Measurements from ENCODE around the gene MARK1.

The MARK1 gene

GRCh38 chr1:220701974-220702373, 174.0 kb downstream of the MARK1 start:
- DNase-seq (ENCODE audit: low read depth), result no peak
- TF ChIP-seq, protein P1, sequence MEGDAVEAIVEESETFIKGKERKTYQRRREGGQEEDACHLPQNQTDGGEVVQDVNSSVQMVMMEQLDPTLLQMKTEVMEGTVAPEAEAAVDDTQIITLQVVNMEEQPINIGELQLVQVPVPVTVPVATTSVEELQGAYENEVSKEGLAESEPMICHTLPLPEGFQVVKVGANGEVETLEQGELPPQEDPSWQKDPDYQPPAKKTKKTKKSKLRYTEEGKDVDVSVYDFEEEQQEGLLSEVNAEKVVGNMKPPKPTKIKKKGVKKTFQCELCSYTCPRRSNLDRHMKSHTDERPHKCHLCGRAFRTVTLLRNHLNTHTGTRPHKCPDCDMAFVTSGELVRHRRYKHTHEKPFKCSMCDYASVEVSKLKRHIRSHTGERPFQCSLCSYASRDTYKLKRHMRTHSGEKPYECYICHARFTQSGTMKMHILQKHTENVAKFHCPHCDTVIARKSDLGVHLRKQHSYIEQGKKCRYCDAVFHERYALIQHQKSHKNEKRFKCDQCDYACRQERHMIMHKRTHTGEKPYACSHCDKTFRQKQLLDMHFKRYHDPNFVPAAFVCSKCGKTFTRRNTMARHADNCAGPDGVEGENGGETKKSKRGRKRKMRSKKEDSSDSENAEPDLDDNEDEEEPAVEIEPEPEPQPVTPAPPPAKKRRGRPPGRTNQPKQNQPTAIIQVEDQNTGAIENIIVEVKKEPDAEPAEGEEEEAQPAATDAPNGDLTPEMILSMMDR (IDR thresholded peaks at IDR 0.05; ENCODE audit: control insufficient read depth, insufficient read depth, low read depth, low read length, missing control alignments), result no peak
- no peak overlapping the region for H3K4me3 ChIP-seq (ENCODE audit: control insufficient read depth, low read depth, low read length)

DNA sequence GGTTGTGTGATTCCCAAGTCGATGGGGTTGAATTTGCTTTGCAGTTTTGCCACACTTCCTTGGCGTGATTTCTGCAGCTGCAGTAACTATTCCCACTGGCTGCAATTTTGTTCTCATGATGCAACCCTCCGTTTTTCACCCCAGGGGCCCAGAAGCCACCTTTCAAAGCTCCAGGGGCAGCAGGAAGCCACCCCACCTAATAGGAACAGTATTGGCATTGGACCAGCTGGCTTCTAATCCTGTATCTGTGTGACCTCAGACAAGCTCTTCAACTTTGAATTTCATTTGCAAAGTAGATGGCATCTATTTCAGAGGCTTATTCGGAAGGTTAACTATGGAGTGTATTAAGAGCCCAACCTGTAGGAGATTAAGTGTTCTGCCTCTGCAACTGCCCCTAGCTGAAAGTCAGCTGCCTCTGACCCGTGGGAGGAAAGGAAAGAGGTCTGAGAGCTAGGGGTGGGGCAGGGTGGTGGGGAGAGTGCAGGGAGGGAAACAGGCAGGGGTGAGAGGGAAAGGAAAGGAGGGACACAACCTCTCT, 174.9 kb downstream of the MARK1 start:
- TF ChIP-seq, protein P1 (IDR thresholded peaks at IDR 0.05; ENCODE audit: control insufficient read depth, insufficient read depth, low read depth, low read length, missing control alignments), result no peak
- DNase-seq (ENCODE audit: low read depth), result no peak
- H3K4me3 ChIP-seq (ENCODE audit: control insufficient read depth, low read depth, low read length), result no peak overlapping the region

DNA sequence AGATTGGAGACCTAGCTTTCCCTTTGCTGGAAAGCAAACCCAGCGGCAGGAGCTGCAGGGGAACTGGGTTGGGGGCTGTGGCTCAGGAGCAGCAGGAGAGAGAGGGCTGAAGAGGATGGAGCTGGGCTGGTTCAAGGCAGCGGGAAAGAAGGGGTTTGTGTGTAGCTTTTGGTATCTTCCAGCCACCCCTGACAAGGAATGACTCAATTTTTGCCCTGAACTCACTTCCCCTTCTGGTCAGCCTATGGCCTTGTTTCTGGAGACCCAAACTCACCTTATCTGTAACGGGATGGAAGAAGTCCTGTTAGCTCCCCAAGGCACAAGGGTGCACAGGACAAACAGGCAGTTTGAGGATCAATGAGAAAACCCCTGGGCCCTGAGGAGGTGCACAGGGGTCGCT, 175.4 kb downstream of the MARK1 start:
- TF ChIP-seq, protein P1 (IDR thresholded peaks at IDR 0.05; ENCODE audit: control insufficient read depth, insufficient read depth, low read depth, low read length, missing control alignments), result no peak
- H3K4me3 ChIP-seq (ENCODE audit: control insufficient read depth, low read depth, low read length), result no peak overlapping the region
- DNase-seq (ENCODE audit: low read depth), result no peak

GRCh38 chr1:220705782-220706181, 177.8 kb downstream of the MARK1 start:
- TF ChIP-seq, protein P1 (IDR thresholded peaks at IDR 0.05; ENCODE audit: control insufficient read depth, insufficient read depth, low read depth, low read length, missing control alignments), result no peak
- H3K4me3 ChIP-seq (ENCODE audit: control insufficient read depth, low read depth, low read length), result no peak overlapping the region
- no peak for DNase-seq (ENCODE audit: low read depth)

GRCh38 chr1:220706480-220706879, 178.5 kb downstream of the MARK1 start:
- H3K4me3 ChIP-seq (ENCODE audit: control insufficient read depth, low read depth, low read length), result no peak overlapping the region
- DNase-seq (ENCODE audit: low read depth), result no peak
- TF ChIP-seq, protein P1 (IDR thresholded peaks at IDR 0.05; ENCODE audit: control insufficient read depth, insufficient read depth, low read depth, low read length, missing control alignments), result no peak

DNA sequence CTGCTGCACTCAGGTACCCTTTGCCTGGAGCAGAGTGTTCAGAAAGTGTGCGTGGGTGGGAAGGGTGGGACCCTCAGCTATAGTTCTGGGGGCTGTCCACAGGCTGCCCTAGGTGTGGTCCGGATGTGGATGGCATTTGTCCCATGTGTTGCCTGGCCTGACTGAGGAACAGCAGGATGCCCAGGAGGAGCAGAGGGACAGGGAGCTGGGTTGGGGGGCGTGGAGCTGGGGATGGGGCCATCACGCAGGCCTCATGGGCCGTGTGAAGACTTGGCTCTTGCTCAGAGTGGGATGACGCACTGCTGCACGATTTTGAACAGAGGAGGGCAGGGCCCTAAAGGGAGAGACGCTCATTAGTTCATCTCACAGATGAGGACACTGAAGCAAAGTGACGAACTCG, 179.2 kb downstream of the MARK1 start:
- DNase-seq (ENCODE audit: low read depth), result no peak
- TF ChIP-seq, protein P1 (IDR thresholded peaks at IDR 0.05; ENCODE audit: control insufficient read depth, insufficient read depth, low read depth, low read length, missing control alignments), result no peak
- H3K4me3 ChIP-seq (ENCODE audit: control insufficient read depth, low read depth, low read length), result no peak overlapping the region

DNA sequence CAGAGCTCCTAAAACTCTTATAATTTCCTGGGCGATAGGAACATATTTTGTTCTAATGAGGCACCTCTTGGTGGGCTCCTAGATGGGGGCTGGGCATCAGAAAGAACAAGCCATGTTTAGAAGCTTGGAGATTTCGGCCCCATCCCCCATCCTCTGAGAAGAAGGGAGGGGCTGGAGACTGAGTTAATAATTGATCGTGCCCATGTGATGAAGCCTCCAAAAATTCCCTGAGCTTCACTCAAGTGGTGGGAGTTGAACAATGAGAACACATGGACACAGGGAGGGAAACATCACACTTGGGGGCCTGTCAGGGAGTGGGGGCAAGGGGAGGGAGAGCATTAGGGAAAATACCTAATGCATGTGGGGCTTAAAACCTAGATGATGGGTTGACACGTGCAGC, 180.3 kb downstream of the MARK1 start:
- DNase-seq (ENCODE audit: low read depth), result no peak
- H3K4me3 ChIP-seq (ENCODE audit: control insufficient read depth, low read depth, low read length), result no peak overlapping the region
- TF ChIP-seq, protein P1 (IDR thresholded peaks at IDR 0.05; ENCODE audit: control insufficient read depth, insufficient read depth, low read depth, low read length, missing control alignments), result no peak
